HepG2 (cell line): ENCODE data around the gene BCAS4. TPM values are rescaled to one million over a fixed set of nuclear protein-coding genes. Genes with fewer than 3 reads are reported as not detected.

Experiments
- ATAC-seq: fragments of 200-7000 bp; cut with Tn5 transposase; 3 replicates; pipeline ENCODE4 v1.9.1; 2020; ENCODE audit warnings: mild to moderate bottlenecking, moderate library complexity
- BruUV-seq: library from RNA; stranded (reverse); fragments of 400-500 nt; replicated peaks from 2 replicates; lab custom pipeline; 2021; lab: Mats Ljungman, UMichigan
- CTCF ChIA-PET: fragments of 300-600 bp; formaldehyde crosslinking; extraction: SDS; loops from one replicate; lab custom pipeline; 2021; ENCODE audit warnings: low total read pairs, inconsistent platforms, low intra/inter-chr PET ratio; lab: Yijun Ruan, JAX
- POLR2A ChIA-PET: fragments of 350-600 bp; sonication (Branson Sonifier 250); formaldehyde crosslinking; loops from one replicate; lab custom pipeline; 2020; ENCODE audit warnings: antibody characterized with exemption, inconsistent platforms; lab: Yijun Ruan, JAX
- DNase-seq: peaks from one replicate; pipeline ENCODE4 v3.0.0-alpha.2; 2015; ENCODE audit warnings: low spot score
- FAIRE-seq: peaks from 3 replicates; lab custom pipeline; 2011; peaks lifted over from hg19 to GRCh38; lab: Jason Lieb, UNC
- H2AFZ ChIP-seq: one replicate; pipeline ENCODE4 v1.6.1; 2011; ENCODE audit warnings: low read length, inconsistent platforms
- H3K27ac ChIP-seq: fragments of 300-600 bp; 3 replicates; pipeline ENCODE4 v1.8.0; 2011; ENCODE audit warnings: mixed run types, mild to moderate bottlenecking, mixed read lengths, low read length, inconsistent platforms; ENCODE audit not compliant: insufficient read depth; ENCODE audit errors: extremely low read length
- H3K27me3 ChIP-seq, 2 experiments: fragments of 200-600 bp in 1 of 2; 2 replicates in 1 of 2; 3 replicates in 1 of 2; pipeline versions ENCODE4 v1.6.0 to v1.8.0; 2011; ENCODE audit warnings: low read length in 2 of 2, mild to moderate bottlenecking in 2 of 2, moderate library complexity in 2 of 2, inconsistent platforms in 1 of 2; ENCODE audit not compliant: insufficient read depth in 2 of 2, control insufficient read depth in 1 of 2
- H3K36me3 ChIP-seq, 2 experiments: fragments of 200-600 bp in 1 of 2; replicated peaks in 1 of 2; 2 replicates in 1 of 2; 3 replicates in 1 of 2; pipeline versions ENCODE4 v1.5.1 to v1.8.0; 2011; ENCODE audit warnings: low read length in 2 of 2, inconsistent platforms in 1 of 2; ENCODE audit not compliant: insufficient read depth in 2 of 2, control insufficient read depth in 1 of 2
- H3K4me1 ChIP-seq: 2 replicates; pipeline ENCODE4 v1.5.1; 2012; ENCODE audit warnings: low read length, inconsistent platforms; ENCODE audit not compliant: insufficient read depth
- H3K4me2 ChIP-seq: 2 replicates; pipeline ENCODE4 v1.6.0; 2011; ENCODE audit warnings: low read depth, low read length, inconsistent platforms
- H3K4me3 ChIP-seq, 3 experiments: fragments of 200-600 bp in 1 of 3; sonication (generic), shearing (Covaris generic) in 1 of 3; replicated peaks in 1 of 3; 2 replicates each; pipeline ENCODE4 v1.5.1; 2011 to 2016; ENCODE audit warnings: low read length in 3 of 3, inconsistent platforms in 2 of 3, low read depth in 2 of 3, mild to moderate bottlenecking in 2 of 3, control low read depth in 1 of 3, mixed read lengths in 1 of 3; ENCODE audit not compliant: insufficient read depth in 1 of 3
- H3K79me2 ChIP-seq: one replicate; pipeline ENCODE4 v1.6.1; 2011; ENCODE audit warnings: low read length, inconsistent platforms; ENCODE audit not compliant: insufficient read depth
- H3K9ac ChIP-seq: 2 replicates; pipeline ENCODE4 v1.6.0; 2011; ENCODE audit warnings: mild to moderate bottlenecking, low read depth, low read length, inconsistent platforms; ENCODE audit not compliant: insufficient read depth
- H3K9me3 ChIP-seq: 2 replicates; pipeline ENCODE4 v1.5.1; 2012; ENCODE audit warnings: mild to moderate bottlenecking, low read length
- H4K20me1 ChIP-seq: 2 replicates; pipeline ENCODE4 v1.6.0; 2011; ENCODE audit warnings: inconsistent platforms, mild to moderate bottlenecking, low read length, moderate library complexity; ENCODE audit not compliant: insufficient read depth
- CSRNP2 ChIP-seq: sonication (generic); formaldehyde crosslinking; conservative IDR thresholded peaks from 2 replicates; pipeline ENCODE4 v1.8.0; 2022; ENCODE audit warnings: low read depth, missing genetic modification reagents
- FOXK1 ChIP-seq: sonication (generic); formaldehyde crosslinking; IDR thresholded peaks from 2 replicates; pipeline ENCODE4 v1.4.0; 2020; ENCODE audit warnings: low read depth, missing genetic modification reagents, borderline replicate concordance
- GMEB1 ChIP-seq: sonication (generic); formaldehyde crosslinking; IDR thresholded peaks from 2 replicates; pipeline ENCODE4 v1.5.1; 2020; ENCODE audit warnings: missing genetic modification reagents, mild to moderate bottlenecking, borderline replicate concordance
- JARID2 ChIP-seq: sonication (generic); formaldehyde crosslinking; IDR thresholded peaks from 2 replicates; pipeline ENCODE4 v1.8.1; 2023; ENCODE audit warnings: missing genetic modification reagents, inconsistent platforms; ENCODE audit not compliant: insufficient replicate concordance
- MTF2 ChIP-seq: sonication (generic); formaldehyde crosslinking; IDR thresholded peaks from 2 replicates; pipeline ENCODE4 v1.5.0; 2020; ENCODE audit warnings: missing genetic modification reagents, borderline replicate concordance
- NR1H2 ChIP-seq: sonication (generic); formaldehyde crosslinking; IDR thresholded peaks from 2 replicates; pipeline ENCODE4 v1.8.1; 2022; ENCODE audit warnings: low read depth, missing genetic modification reagents, borderline replicate concordance
- PATZ1 ChIP-seq: sonication (generic); formaldehyde crosslinking; IDR thresholded peaks from 2 replicates; pipeline ENCODE4 v1.4.0; 2020; ENCODE audit warnings: missing genetic modification reagents
- RCOR2 ChIP-seq: IDR thresholded peaks from 2 replicates; pipeline ENCODE4 v1.6.1; 2016; ENCODE audit warnings: missing biosample characterization, missing genetic modification reagents
- YEATS2 ChIP-seq: sonication (generic); formaldehyde crosslinking; IDR thresholded peaks from 2 replicates; pipeline ENCODE4 v1.4.0; 2020; ENCODE audit warnings: missing genetic modification reagents, borderline replicate concordance
- ZNF143 ChIP-seq: sonication (generic); formaldehyde crosslinking; IDR thresholded peaks from 2 replicates; pipeline ENCODE4 v1.4.0; 2020; ENCODE audit warnings: missing genetic modification reagents
- ZNF275 ChIP-seq: sonication (generic); formaldehyde crosslinking; IDR thresholded peaks from 2 replicates; pipeline ENCODE4 v1.8.0; 2022; ENCODE audit warnings: missing genetic modification reagents, mild to moderate bottlenecking, inconsistent platforms, borderline replicate concordance
- WGBS: methylation state at CpG from one replicate; pipeline ENCODE4 v1.1.6; 2017; ENCODE audit warnings: low lambda C conversion rate; 5-methylcytosine and 5-hydroxymethylcytosine counted together
- in situ Hi-C: cut with HindIII; loops from 2 replicates; pipeline ENCODE4 v1.10.0; 2017; ENCODE audit warnings: low pct_unique_long_range_greater_than_20kb; ENCODE audit not compliant: extremely low pct_ligation_motif_present
- intact Hi-C: fragments of 100-400 bp; cut with micrococcal nuclease; formaldehyde crosslinking; loops from one replicate; pipeline ENCODE4 v1.10.0; 2022; ENCODE audit not compliant: unreplicated experiment
- polyA plus RNA-seq, 8 experiments: library from polyadenylated mRNA; depleted of rRNA in 3 of 8; stranded (reverse) in 7 of 8; unstranded in 1 of 8; fragments of >200 nt; fragmentation: Illumina TruSeq in 4 of 8; extraction: Trizol in 4 of 8; gene quantifications; 2 replicates each; pipeline versions ENCODE4 v1.2.1 to v1.2.3, GENCODE V29; 2011 to 2016; ENCODE audit warnings: low read depth in 4 of 8, missing spikeins in 1 of 8, mixed read lengths in 1 of 8; ENCODE audit not compliant: insufficient read depth in 1 of 8
- total RNA-seq, 5 experiments: library from RNA; depleted of rRNA; stranded (reverse); fragments of >200 nt; fragmentation: Illumina TruSeq; extraction: Trizol; gene quantifications; 2 replicates each; pipeline ENCODE4 v1.2.3, GENCODE V29; 2016; ENCODE audit warnings: low read depth in 1 of 5

Gene BCAS4
- total and polyA plus RNA-seq, 2 of the 13 experiments (the other 11 are each of a cell fraction or from before 2014, with no cell fraction given), result 7.2 to 8.0 TPM

- ChIA-PET POLR2A (no interaction called here), CTCF (no interaction called here)
- intact Hi-C loops, result no loop called here
- H3K79me2 ChIP-seq, result no peaks in the 10 kb centered on the region
- FAIRE-seq, result no peak
- no peak for TF ChIP-seq MTF2 (CRISPR knock-in tag)
- no peak for TF ChIP-seq RCOR2
- no peaks in the 10 kb centered on the region for H3K9me3 ChIP-seq
- 69% methylated on average over 6 of the region's 6 CpGs for WGBS
- H3K27me3 ChIP-seq, result 0 out of 5 replicates have a peak, but pooled peaks cover 0 to 1% of the 10 kb centered on the region in 2 experiments
- no peak overlapping the region for H3K4me3 ChIP-seq
- no peak overlapping the region for H3K27ac ChIP-seq
- H3K4me2 ChIP-seq, result no peak overlapping the region
- in situ Hi-C loops, result loop anchor here (25.0 kb wide), 1 partner anchor 528 kb away; no protein-coding TSS in a partner anchor
- no peak overlapping the region for H2AFZ ChIP-seq
- H3K9ac ChIP-seq, result no peak overlapping the region
- ATAC-seq, result no peak
- no peak for DNase-seq
- H3K4me1 ChIP-seq, result peaks cover 17% of the 10 kb centered on the region
- no peaks in the 10 kb centered on the region for H4K20me1 ChIP-seq
- H3K36me3 ChIP-seq, result no peaks in the 10 kb centered on the region
- BruUV-seq, result no TSS peak
Measured at GRCh38 chr20:50783903-50784302, 11.0 kb upstream of the BCAS4 start.

GRCh38 chr20:50784464-50784863 lies 10.4 kb upstream of the BCAS4 start:
- ChIA-PET POLR2A (no interaction called here), CTCF (no interaction called here)
- no peak for DNase-seq
- in situ Hi-C loops, result loop anchor here (25.0 kb wide), 1 partner anchor 528 kb away; no protein-coding TSS in a partner anchor
- H3K79me2 ChIP-seq, result no peaks in the 10 kb centered on the region
- no peaks in the 10 kb centered on the region for H3K9me3 ChIP-seq
- H3K27me3 ChIP-seq, result 0 out of 5 replicates have a peak, but pooled peaks cover 0 to 1% of the 10 kb centered on the region in 2 experiments
- H3K4me3 ChIP-seq, result no peak overlapping the region
- H2AFZ ChIP-seq, result no peak overlapping the region
- H4K20me1 ChIP-seq, result no peaks in the 10 kb centered on the region
- no peak overlapping the region for H3K4me2 ChIP-seq
- BruUV-seq, result no TSS peak
- H3K9ac ChIP-seq, result no peak overlapping the region
- intact Hi-C loops, result no loop called here
- no peak for FAIRE-seq
- no peaks in the 10 kb centered on the region for H3K36me3 ChIP-seq
- WGBS, result 87% methylated on average over 4 of the region's 4 CpGs
- no peak overlapping the region for H3K27ac ChIP-seq
- ATAC-seq, result no peak
- H3K4me1 ChIP-seq, result peaks cover 18% of the 10 kb centered on the region
- TF ChIP-seq ZNF275 (no peak), PATZ1 (CRISPR knock-in tag) (no peak), NR1H2 (CRISPR knock-in tag) (no peak), FOXK1 (no peak), JARID2 (no peak), YEATS2 (CRISPR knock-in tag) (no peak), CSRNP2 (CRISPR knock-in tag) (no peak), GMEB1 (no peak), ZNF143 (CRISPR knock-in tag) (no peak)
